Vagina (tissue), 2 donors: Measurements from ENCODE around the gene DENND5B. TPM values are rescaled to one million over a fixed set of nuclear protein-coding genes. Genes with fewer than 3 reads are reported as not detected.

ENCODE experiments used
- DNase-seq, 2 donors: peaks; one replicate each; pipeline ENCODE4 v3.0.0-alpha.2; 2017; ENCODE audit errors: extremely low spot score in 2 of 2
- H3K27ac ChIP-seq: fragments of 200-600 bp; sonication (generic); one replicate; pipeline ENCODE4 v1.5.1; 2019
- H3K27me3 ChIP-seq: fragments of 200-600 bp; sonication (generic); one replicate; pipeline ENCODE4 v1.5.1; 2019
- H3K36me3 ChIP-seq, 2 donors: fragments of 200-600 bp; sonication (generic); one replicate each; pipeline ENCODE4 v1.5.1; 2017 to 2019
- H3K4me1 ChIP-seq: fragments of 200-600 bp; sonication (generic); one replicate; pipeline ENCODE4 v1.5.1; 2019
- H3K4me3 ChIP-seq, 2 donors: fragments of 200-600 bp; sonication (generic); 1 replicate in 1 of 2; 2 replicates in 1 of 2; pipeline ENCODE4 v1.5.1; 2016 to 2019
- H3K9me3 ChIP-seq: fragments of 200-600 bp; sonication (generic); one replicate; pipeline ENCODE4 v1.5.1; 2019
- CTCF ChIP-seq, 3 experiments: fragments of 450-650 bp in 2 of 3; fragments of 200-600 bp in 1 of 3; sonication (generic) in 1 of 3; IDR thresholded peaks; one replicate each; pipeline ENCODE4 v1.5.1; 2017 to 2019; ENCODE audit warnings: antibody characterized with exemption in 3 of 3, mild to moderate bottlenecking in 2 of 3, moderate library complexity in 2 of 3
- POLR2A ChIP-seq, 2 donors: fragments of 450-650 bp; IDR thresholded peaks; one replicate each; pipeline ENCODE4 v1.6.1; 2017; ENCODE audit warnings: antibody characterized with exemption in 2 of 2, mild to moderate bottlenecking in 2 of 2, moderate library complexity in 2 of 2
- POLR2AphosphoS5 ChIP-seq, 2 donors: sonication (generic); formaldehyde crosslinking; IDR thresholded peaks; one replicate each; pipeline ENCODE4 v1.9.0; 2017; ENCODE audit warnings: antibody characterized with exemption in 2 of 2, mild to moderate bottlenecking in 2 of 2, low read depth in 1 of 2; ENCODE audit not compliant: insufficient read depth in 1 of 2
- intact Hi-C: fragments of 100-400 bp; cut with DNase I; formaldehyde crosslinking; loops from one replicate; pipeline ENCODE4 v1.15.1; 2023
- total RNA-seq: library from RNA; depleted of rRNA; stranded (reverse); fragments of >200 nt; gene quantifications from one replicate; pipeline ENCODE4 v1.2.3, GENCODE V29; 2016

The DENND5B gene
- total RNA-seq, 1 donor from 2014 or later = 25.3 TPM

- no peak for TF ChIP-seq POLR2A (IDR thresholded peaks at IDR 0.05)
- no peak for TF ChIP-seq CTCF (IDR thresholded peaks at IDR 0.05)
- no peak for TF ChIP-seq POLR2AphosphoS5 (IDR thresholded peaks at IDR 0.05; ENCODE audit: insufficient read depth in 1 of 2, low read depth in 1 of 2)
- no peaks in the 10 kb centered on the region for H3K36me3 ChIP-seq
- no peak overlapping the region for H3K27ac ChIP-seq
- no peak overlapping the region for H3K4me3 ChIP-seq
- H3K27me3 ChIP-seq = no peaks in the 10 kb centered on the region
- no peaks in the 10 kb centered on the region for H3K4me1 ChIP-seq
- H3K9me3 ChIP-seq = no peaks in the 10 kb centered on the region
- intact Hi-C loops = no loop called here
- no peak for DNase-seq
Measured at GRCh38 chr12:31510034-31510433, 80.9 kb downstream of the DENND5B start.

GRCh38 chr12:31508436-31509150 is 82.3 kb downstream of the DENND5B start:
- Histone ChIP-seq H3K36me3 (no peaks in the 10 kb centered on the region), H3K4me1 (no peaks in the 10 kb centered on the region), H3K9me3 (no peaks in the 10 kb centered on the region), H3K27ac (no peak overlapping the region), H3K4me3 (no peak overlapping the region), H3K27me3 (no peaks in the 10 kb centered on the region)
- TF ChIP-seq CTCF (IDR thresholded peaks at IDR 0.05) (no peak), POLR2AphosphoS5 (IDR thresholded peaks at IDR 0.05; ENCODE audit: insufficient read depth in 1 of 2, low read depth in 1 of 2) (no peak), POLR2A (IDR thresholded peaks at IDR 0.05) (no peak)
- no peak for DNase-seq
- intact Hi-C loops = no loop called here

GRCh38 chr12:31507966-31508365 is 83.0 kb downstream of the DENND5B start:
- H3K27ac ChIP-seq = no peak overlapping the region
- intact Hi-C loops = no loop called here
- H3K4me1 ChIP-seq = no peaks in the 10 kb centered on the region
- no peak overlapping the region for H3K4me3 ChIP-seq
- TF ChIP-seq POLR2A (IDR thresholded peaks at IDR 0.05) (no peak), POLR2AphosphoS5 (IDR thresholded peaks at IDR 0.05; ENCODE audit: insufficient read depth in 1 of 2, low read depth in 1 of 2) (no peak), CTCF (IDR thresholded peaks at IDR 0.05) (no peak)
- DNase-seq = no peak
- H3K36me3 ChIP-seq = no peaks in the 10 kb centered on the region
- H3K9me3 ChIP-seq = no peaks in the 10 kb centered on the region
- no peaks in the 10 kb centered on the region for H3K27me3 ChIP-seq

GRCh38 chr12:31506515-31507306 is 84.2 kb downstream of the DENND5B start:
- intact Hi-C loops = no loop called here
- Histone ChIP-seq H3K36me3 (no peaks in the 10 kb centered on the region), H3K9me3 (no peaks in the 10 kb centered on the region), H3K4me3 (no peak overlapping the region), H3K27me3 (no peaks in the 10 kb centered on the region), H3K27ac (no peak overlapping the region), H3K4me1 (no peaks in the 10 kb centered on the region)
- DNase-seq = no peak
- TF ChIP-seq CTCF (IDR thresholded peaks at IDR 0.05) (no peak), POLR2A (IDR thresholded peaks at IDR 0.05) (no peak), POLR2AphosphoS5 (IDR thresholded peaks at IDR 0.05; ENCODE audit: insufficient read depth in 1 of 2, low read depth in 1 of 2) (no peak)
